Articular chondrocyte of knee joint (primary cell): ENCODE measurements around the gene PPP6R2. TPM values are rescaled to one million over a fixed set of nuclear protein-coding genes. Genes with fewer than 3 reads are reported as not detected.

Source experiments
- total RNA-seq: library from RNA; depleted of rRNA; stranded (reverse); fragments of >200 nt; gene quantifications from 2 replicates; pipeline ENCODE4 v1.2.3, GENCODE V29; 2012

PPP6R2 gene
- total RNA-seq: 25.7 and 36.8 TPM in 2 replicates

DNA sequence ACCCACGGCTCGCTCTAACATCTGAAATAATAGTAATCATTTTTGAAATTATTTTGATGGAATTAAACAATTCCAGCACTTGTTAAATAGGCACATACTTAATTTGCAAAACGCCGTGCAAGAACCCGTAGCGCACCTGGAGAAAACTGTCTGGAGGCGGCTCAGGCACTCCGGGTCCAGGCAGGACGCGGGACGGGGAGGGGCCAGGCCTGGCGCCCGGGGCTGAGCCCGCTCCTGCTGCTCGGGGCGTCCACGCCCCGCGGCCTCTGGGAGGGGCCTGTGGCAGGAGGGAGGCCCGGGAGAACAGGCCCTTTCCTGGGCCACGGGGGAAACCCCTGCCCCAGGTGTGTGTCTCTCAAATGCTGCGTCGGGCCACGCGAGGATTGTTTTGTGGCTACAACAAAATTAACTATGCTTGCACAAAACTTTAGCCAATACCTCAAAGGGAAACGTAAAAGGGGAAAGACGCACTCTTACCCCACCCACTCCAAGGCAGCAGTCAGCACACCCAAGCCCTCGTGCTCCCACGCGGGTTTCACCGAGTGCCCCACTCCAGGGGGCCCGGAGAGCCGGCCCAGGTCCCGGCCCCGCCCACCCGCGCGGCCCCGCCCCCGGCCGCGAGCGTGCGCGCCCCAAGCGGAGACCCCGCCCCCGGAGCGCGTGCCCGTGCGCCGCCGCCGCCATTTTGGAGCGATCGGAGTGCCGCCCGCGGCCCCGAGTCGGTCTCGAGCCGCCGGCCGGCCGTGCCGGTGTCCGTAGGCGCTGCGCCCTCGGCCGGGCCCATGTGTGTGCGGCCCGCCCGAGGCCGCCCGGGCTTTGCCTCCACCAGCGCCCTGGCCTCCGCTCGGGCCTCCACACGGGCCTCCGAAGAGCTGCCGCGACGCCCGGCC lies at the start of gene PPP6R2:
TSS of gene PPP6R2 (plus strand) at position 677 of the 890 bp plus-strand sequence. CDS start 50,582 bp downstream, outside the sequence.

DNA sequence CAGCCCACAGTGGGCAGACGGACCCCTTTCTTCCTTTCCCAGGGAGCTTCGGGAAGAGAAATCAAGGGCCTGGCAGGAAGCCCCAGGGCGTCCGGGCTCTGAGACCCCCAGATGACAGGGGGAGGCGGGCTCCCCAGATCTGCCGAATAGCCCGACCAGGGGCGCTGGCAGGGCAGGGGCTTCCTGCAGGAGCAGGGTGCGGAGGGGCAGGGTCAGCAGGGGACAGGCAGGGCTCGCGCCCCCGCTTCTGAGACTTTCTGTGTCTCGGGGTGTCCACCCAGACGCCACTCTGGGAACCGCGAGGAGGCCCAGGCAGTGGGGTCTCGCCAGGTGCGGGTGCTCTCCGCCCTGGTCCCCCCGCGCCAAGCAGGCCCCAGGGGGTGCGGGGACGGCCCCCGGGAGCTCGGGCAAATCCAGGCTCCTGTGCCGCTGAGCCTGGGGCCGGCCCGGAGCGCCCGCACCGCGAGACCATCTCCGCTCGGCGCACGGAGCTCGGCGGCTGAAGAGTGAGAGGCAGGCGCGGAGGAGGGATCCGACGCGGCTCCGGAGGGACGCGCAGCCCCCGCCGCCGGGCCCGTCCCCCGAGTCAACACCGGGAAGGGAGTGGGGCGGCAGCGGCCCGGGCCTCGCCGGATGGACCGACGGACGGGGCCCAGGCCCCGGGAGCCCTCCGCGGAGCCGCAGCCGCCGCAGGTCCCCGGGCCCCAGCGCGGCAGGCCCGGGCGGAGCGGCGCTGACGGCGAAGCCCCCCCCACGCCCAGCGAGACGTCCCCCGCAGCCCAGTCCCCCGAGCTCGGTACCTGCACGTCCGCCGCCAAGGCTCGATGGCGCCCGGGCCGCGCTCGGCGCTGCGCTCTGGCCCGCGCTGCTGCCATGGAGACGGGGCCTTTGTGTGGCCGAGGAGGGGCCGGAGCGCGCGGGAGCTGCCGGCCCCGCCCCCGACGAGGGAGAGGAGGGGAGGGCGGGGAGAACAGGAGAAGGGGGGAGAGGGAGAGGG lies 36.1 kb upstream of the PPP6R2 start, which contains the start of gene PLXNB2:
TSS of gene PLXNB2 (minus strand) at position 894 of the 997 bp plus-strand sequence. CDS start 17,062 bp downstream, outside the sequence.

DNA sequence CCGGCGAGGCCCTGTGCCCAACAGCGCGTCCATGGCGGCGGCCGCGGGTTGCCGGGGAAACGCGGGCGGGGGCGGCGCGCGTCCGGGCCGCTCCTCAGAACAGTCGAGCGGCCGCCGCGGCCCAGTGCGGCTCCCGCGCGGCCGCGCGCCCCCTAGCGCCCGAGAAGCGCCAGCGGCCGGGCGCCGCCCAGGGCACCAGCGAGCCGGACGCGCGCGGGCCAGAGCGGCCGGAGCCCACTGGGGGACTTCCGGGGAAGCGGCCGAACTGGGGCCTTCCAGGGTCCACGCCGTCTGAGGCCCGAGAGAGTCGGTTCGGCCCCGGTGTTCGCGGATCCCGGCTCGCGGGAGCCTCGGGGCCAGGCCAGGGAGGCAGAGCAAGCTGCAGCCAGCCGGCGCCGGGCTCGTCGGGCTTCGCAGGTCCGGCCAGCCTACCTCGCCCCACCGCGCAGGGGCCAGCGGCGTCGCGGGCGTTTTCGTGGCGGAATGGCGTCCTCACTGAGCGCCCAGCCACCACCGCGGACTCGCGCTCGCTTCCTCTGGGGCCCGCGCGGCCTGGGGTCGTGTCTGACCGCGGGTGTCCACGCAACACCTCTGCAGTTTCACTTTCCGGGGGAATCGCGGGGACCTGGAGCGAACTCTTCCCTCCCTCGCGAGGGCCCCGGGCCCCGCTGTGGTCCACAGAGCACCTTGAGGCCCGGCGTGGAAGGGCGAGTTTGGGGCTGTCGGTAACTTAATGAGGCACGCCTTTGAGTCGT lies 16.0 kb upstream of the PPP6R2 start, which contains the start of gene DENND6B:
TSS of gene DENND6B (minus strand) at position 57 of the 755 bp plus-strand sequence. CDS start at position 33, 24 bp downstream.

DNA sequence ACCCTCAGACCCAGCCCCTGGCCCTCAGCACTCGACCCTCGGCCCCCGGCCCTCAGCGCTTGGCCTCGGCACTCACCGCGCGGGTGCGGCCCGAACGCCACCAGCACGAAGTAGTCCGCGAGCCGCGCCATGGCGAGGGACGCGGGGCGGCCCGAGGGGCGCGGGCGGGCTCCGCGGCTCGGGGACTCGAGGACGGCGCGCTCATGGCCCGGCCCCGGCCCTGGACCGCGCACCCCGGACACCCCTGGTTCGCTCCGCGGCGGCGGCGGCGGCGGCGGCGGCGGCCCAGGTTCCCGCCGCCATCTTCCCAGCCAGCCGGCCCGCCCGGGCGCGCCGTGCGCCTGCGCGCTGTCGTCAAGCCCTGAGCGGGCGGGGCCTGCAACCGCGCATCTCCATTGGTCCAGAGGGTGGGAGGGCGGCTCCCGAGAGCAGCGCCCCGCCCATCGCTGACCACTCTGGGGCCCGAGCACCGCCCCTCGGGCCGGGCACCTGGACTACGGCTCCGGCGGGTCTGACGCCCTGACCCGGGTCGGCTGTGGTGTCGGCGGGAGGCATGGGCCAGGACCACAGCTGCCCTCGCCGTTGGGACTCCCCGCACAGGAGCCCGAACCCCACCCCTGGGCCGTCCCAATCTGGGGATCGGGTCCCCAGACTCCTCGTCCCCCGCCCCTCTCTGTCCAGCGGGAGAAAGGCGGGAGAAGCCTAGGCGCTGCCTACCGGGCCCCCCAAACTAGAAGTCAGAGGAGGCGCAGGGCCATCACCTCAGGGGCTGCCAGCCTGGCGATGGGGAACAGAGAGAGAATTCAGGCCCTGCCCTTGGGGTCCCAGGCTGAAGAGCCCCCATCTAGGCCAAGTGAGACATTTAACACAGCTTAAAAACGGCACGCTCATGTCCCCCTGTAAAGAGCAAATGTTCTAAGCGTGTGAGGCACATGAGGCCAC lies 131.9 kb downstream of the PPP6R2 start, which contains the start of gene SBF1:
TSS of gene SBF1 (minus strand) at position 326 of the 942 bp plus-strand sequence. CDS start at position 131, 195 bp downstream.

GRCh38 chr22:50481440-50482106 lies 138.4 kb downstream of the PPP6R2 start, which contains the start of gene ADM2:
TSS of gene ADM2 (plus strand) at chr22:50481543. CDS start at chr22:50481848, 305 bp downstream.

GRCh38 chr22:50486561-50487289 lies 143.6 kb downstream of the PPP6R2 start, which contains the start of gene MIOX:
TSS of gene MIOX (plus strand) at chr22:50486859. CDS start at chr22:50486898, 39 bp downstream.

Other genes with a start within 250 kb of the PPP6R2 start
- 0.11 and 0.26 TPM in 2 replicates for gene PANX2, start 172.6 kb upstream of the PPP6R2 start, total RNA-seq
- gene TRABD, start 157.4 kb upstream of the PPP6R2 start, total RNA-seq: 11.2 and 13.5 TPM in 2 replicates
- 9.2 and 10.3 TPM in 2 replicates for gene SELENOO, start 142.3 kb upstream of the PPP6R2 start, total RNA-seq
- gene TUBGCP6, start 98.3 kb upstream of the PPP6R2 start, total RNA-seq: 18.3 and 20.1 TPM in 2 replicates
- gene HDAC10, start 92.1 kb upstream of the PPP6R2 start, total RNA-seq: 12.4 and 13.6 TPM in 2 replicates
- gene MAPK12, start 81.6 kb upstream of the PPP6R2 start, total RNA-seq: 26.3 and 32.1 TPM in 2 replicates
- 5.2 and 5.3 TPM in 2 replicates for gene MAPK11, start 72.9 kb upstream of the PPP6R2 start, total RNA-seq
- 179 and 192 TPM in 2 replicates for gene PLXNB2, start 35.7 kb upstream of the PPP6R2 start, total RNA-seq
- 3.7 and 4.4 TPM in 2 replicates for gene DENND6B, start 16.3 kb upstream of the PPP6R2 start, total RNA-seq
- gene SBF1, start 131.7 kb downstream of the PPP6R2 start, total RNA-seq: 46.3 and 52.2 TPM in 2 replicates
- gene ADM2, start 138.2 kb downstream of the PPP6R2 start, total RNA-seq: 3.0 and 4.4 TPM in 2 replicates
- not detected in 2 replicates for gene MIOX, start 143.5 kb downstream of the PPP6R2 start, total RNA-seq
- 40.6 and 46.5 TPM in 2 replicates for gene LMF2, start 164.4 kb downstream of the PPP6R2 start, total RNA-seq
- 23.5 and 26.5 TPM in 2 replicates for gene NCAPH2, start 164.9 kb downstream of the PPP6R2 start, total RNA-seq
- 2.5 TPM in 2 replicates for gene SCO2, start 182.3 kb downstream of the PPP6R2 start, total RNA-seq
- 50.7 and 69.0 TPM in 2 replicates for gene TYMP, start 186.7 kb downstream of the PPP6R2 start, total RNA-seq
- gene KLHDC7B, start 202.6 kb downstream of the PPP6R2 start, total RNA-seq: 0.11 and 0.13 TPM in 2 replicates
- gene SYCE3, start 219.6 kb downstream of the PPP6R2 start, total RNA-seq: not detected in 2 replicates
- 2.4 TPM in 2 replicates for gene CPT1B, start 235.1 kb downstream of the PPP6R2 start, total RNA-seq
- 21.5 and 26.7 TPM in 2 replicates for gene CHKB, start 239.5 kb downstream of the PPP6R2 start, total RNA-seq